ENCODE data around the gene PRKCE. TPM values are rescaled to one million over a fixed set of nuclear protein-coding genes. Genes with fewer than 3 reads are reported as not detected.

The PRKCE gene
- total RNA-seq, 1 experiment from 2014 or later: 2.4 TPM

DNA sequence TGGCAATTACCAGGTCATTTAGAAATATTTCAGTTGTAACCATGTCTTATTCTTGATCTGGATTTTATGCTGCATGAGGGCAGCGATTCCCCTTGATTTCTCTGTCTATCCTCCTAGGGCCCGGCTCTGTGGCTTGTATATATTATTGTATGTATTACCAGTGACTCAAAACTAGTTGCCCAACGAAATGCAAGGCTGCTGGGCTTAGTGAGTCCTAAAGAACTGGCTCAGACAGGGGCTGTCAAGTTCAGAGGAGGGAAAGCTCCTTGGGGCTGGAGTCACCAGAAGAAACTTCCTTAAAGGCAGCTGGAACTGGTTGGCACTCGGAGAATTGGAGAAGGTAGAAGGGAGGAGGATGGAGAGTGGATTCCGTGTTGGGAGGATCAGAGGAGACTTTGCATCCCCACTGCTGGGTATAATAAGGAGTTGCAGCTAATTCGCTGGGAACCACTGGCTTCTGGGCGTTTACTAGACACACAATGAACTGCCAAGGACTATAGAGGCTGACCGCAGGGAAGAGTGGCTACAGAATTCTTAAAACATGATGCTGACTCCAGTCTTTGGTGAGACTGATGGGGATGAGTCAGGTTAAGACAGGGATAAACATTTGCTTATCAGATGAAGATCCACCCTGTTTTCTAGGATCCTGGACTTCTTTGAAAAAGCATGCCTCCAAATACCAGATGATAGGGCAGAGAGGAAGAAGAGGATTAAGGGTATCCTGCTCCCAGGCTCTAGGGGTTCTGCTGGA, 104.3 kb downstream of the PRKCE start:
- ChIA-PET POLR2A (ENCODE audit: low non-redundant PET) (no interaction called here), CTCF (no interaction called here)
- intact Hi-C loops (cut with micrococcal nuclease; ENCODE audit: unreplicated experiment): no loop called here
- no peaks in the 10 kb centered on the region for H3K9me3 ChIP-seq (ENCODE audit: low read depth, low read length, poor library complexity, severe bottlenecking)
- no peak for TF ChIP-seq EZH2 (IDR thresholded peaks at IDR 0.05; ENCODE audit: borderline replicate concordance, low read depth, low read length, poor library complexity, severe bottlenecking)
- TF ChIP-seq, protein P1, sequence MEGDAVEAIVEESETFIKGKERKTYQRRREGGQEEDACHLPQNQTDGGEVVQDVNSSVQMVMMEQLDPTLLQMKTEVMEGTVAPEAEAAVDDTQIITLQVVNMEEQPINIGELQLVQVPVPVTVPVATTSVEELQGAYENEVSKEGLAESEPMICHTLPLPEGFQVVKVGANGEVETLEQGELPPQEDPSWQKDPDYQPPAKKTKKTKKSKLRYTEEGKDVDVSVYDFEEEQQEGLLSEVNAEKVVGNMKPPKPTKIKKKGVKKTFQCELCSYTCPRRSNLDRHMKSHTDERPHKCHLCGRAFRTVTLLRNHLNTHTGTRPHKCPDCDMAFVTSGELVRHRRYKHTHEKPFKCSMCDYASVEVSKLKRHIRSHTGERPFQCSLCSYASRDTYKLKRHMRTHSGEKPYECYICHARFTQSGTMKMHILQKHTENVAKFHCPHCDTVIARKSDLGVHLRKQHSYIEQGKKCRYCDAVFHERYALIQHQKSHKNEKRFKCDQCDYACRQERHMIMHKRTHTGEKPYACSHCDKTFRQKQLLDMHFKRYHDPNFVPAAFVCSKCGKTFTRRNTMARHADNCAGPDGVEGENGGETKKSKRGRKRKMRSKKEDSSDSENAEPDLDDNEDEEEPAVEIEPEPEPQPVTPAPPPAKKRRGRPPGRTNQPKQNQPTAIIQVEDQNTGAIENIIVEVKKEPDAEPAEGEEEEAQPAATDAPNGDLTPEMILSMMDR (conservative IDR thresholded peaks at IDR 0.05; ENCODE audit: low read depth, low read length): no peak
- BruUV-seq (replicated peaks): no TSS peak
- H3K36me3 ChIP-seq (ENCODE audit: insufficient read depth, low read length, poor library complexity, severe bottlenecking): no peaks in the 10 kb centered on the region
- no peaks in the 10 kb centered on the region for H3K27me3 ChIP-seq (replicated peaks; ENCODE audit: insufficient read depth, low read depth, low read length, poor library complexity)
- H3K27ac ChIP-seq (ENCODE audit: low read depth, low read length, poor library complexity, severe bottlenecking): no peak overlapping the region
- H3K4me3 ChIP-seq (ENCODE audit: low read depth, low read length, poor library complexity, severe bottlenecking): no peak overlapping the region
- H3K4me1 ChIP-seq (ENCODE audit: insufficient read depth, low read length, poor library complexity, severe bottlenecking): no peaks in the 10 kb centered on the region
- no peak for DNase-seq (ENCODE audit: low spot score)

DNA sequence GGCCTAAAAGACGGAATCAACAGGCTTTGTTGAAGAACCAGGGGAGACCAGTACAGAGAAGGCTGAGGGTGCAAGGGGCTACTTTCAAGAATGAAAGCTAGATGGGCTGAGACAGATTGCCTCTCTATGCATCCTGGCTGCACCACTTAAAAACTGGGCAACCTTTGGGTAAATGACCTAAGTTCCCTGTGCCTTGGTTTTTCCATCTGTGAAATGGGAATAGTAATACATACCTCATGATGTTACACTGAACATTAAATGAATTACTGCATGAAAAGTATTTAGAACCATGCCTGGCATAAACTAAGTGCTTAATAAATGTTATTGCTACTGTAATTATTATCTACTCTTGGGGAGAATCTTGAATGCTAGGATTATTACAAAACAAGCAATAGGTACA, 106.5 kb downstream of the PRKCE start:
- Histone ChIP-seq H3K4me3 (ENCODE audit: low read depth, low read length, poor library complexity, severe bottlenecking) (no peak overlapping the region), H3K27me3 (replicated peaks; ENCODE audit: insufficient read depth, low read depth, low read length, poor library complexity) (no peaks in the 10 kb centered on the region), H3K27ac (ENCODE audit: low read depth, low read length, poor library complexity, severe bottlenecking) (no peak overlapping the region), H3K9me3 (ENCODE audit: low read depth, low read length, poor library complexity, severe bottlenecking) (no peaks in the 10 kb centered on the region), H3K4me1 (ENCODE audit: insufficient read depth, low read length, poor library complexity, severe bottlenecking) (no peaks in the 10 kb centered on the region), H3K36me3 (ENCODE audit: insufficient read depth, low read length, poor library complexity, severe bottlenecking) (no peaks in the 10 kb centered on the region)
- DNase-seq (ENCODE audit: low spot score): no peak
- intact Hi-C loops (cut with micrococcal nuclease; ENCODE audit: unreplicated experiment): no loop called here
- ChIA-PET CTCF (no interaction called here), POLR2A (ENCODE audit: low non-redundant PET) (no interaction called here)
- no TSS peak for BruUV-seq (replicated peaks)
- no peak for TF ChIP-seq EZH2 (IDR thresholded peaks at IDR 0.05; ENCODE audit: borderline replicate concordance, low read depth, low read length, poor library complexity, severe bottlenecking)
- TF ChIP-seq, protein P1 (conservative IDR thresholded peaks at IDR 0.05; ENCODE audit: low read depth, low read length): no peak

DNA sequence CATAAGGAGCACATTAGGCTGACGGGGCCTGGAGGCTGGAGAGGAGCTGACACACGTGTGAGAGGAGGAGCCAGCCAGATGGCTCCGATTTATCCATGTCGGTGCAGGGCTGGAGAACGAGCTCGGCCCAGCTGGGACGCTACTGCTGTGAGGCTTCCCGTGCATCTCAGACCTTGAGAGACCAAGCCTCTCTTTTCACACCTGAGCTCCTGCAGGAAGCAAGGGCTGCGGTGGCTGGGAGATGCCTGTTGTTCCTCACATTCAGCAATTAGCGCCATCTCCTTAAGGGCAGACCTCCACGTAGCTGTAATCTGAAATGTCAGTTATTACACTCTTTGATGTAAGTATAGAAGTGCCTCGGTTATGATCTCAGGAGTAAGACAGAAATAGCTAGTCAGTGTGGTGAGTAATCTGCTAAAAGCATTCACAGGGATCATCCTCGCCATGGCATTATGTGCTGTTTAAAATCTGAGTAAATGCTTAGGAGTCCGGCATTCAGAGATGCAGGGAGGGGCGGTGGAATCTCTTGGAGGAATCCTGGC, 107.9 kb downstream of the PRKCE start:
- no peaks in the 10 kb centered on the region for H3K27me3 ChIP-seq (replicated peaks; ENCODE audit: insufficient read depth, low read depth, low read length, poor library complexity)
- H3K4me1 ChIP-seq (ENCODE audit: insufficient read depth, low read length, poor library complexity, severe bottlenecking): no peaks in the 10 kb centered on the region
- ChIA-PET CTCF (no interaction called here), POLR2A (ENCODE audit: low non-redundant PET) (no interaction called here)
- TF ChIP-seq, protein P1 (conservative IDR thresholded peaks at IDR 0.05; ENCODE audit: low read depth, low read length): no peak
- TF ChIP-seq EZH2 (IDR thresholded peaks at IDR 0.05; ENCODE audit: borderline replicate concordance, low read depth, low read length, poor library complexity, severe bottlenecking): no peak
- no peak overlapping the region for H3K27ac ChIP-seq (ENCODE audit: low read depth, low read length, poor library complexity, severe bottlenecking)
- H3K4me3 ChIP-seq (ENCODE audit: low read depth, low read length, poor library complexity, severe bottlenecking): no peak overlapping the region
- H3K36me3 ChIP-seq (ENCODE audit: insufficient read depth, low read length, poor library complexity, severe bottlenecking): no peaks in the 10 kb centered on the region
- DNase-seq (ENCODE audit: low spot score): no peak
- no TSS peak for BruUV-seq (replicated peaks)
- H3K9me3 ChIP-seq (ENCODE audit: low read depth, low read length, poor library complexity, severe bottlenecking): no peaks in the 10 kb centered on the region
- intact Hi-C loops (cut with micrococcal nuclease; ENCODE audit: unreplicated experiment): no loop called here
